ENCODE results near the gene GMFB. TPM values are rescaled to one million over a fixed set of nuclear protein-coding genes. Genes with fewer than 3 reads are reported as not detected.

GMFB gene
- total and polyA plus RNA-seq, 2 experiments from 2014 or later = 56.5 to 88.3 TPM

DNA sequence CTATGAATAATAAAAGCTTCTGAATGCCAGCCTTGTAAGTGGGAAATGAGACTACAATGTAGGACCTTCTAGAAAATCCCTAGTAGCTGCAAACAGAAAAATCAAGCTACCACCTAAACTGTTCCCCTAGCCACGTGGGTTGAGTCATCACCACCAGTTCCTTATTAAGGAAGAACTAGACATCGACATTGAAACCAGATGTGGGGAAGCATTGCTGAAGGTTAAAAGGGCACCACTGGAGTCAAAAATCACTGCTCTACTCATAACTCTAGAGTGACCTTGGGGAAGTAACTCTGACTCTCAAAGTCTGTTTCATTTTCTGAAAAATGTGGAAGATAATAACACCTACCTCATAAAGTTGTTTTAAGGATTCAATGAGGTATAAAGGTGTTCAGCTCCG is 38.2 kb downstream of the GMFB start:
- no peaks in the 10 kb centered on the region for H3K27me3 Mint-ChIP-seq (ENCODE audit: insufficient read depth, low read depth, poor library complexity)
- no peak overlapping the region for H3K27ac ChIP-seq (ENCODE audit: low read depth)
- H3F3A ChIP-seq (replicated peaks; ENCODE audit: low read depth) = no peaks in the 10 kb centered on the region
- H3K36me3 Mint-ChIP-seq (ENCODE audit: low read depth) = no peaks in the 10 kb centered on the region
- peak overlapping the region; percentile 86; the same call in 1 of the 2 replicates for H2AFZ ChIP-seq
- H3K4me3 Mint-ChIP-seq = no peak overlapping the region
- H3K36me3 ChIP-seq (ENCODE audit: insufficient read depth) = no peaks in the 10 kb centered on the region
- ATAC-seq (no peak), DNase-seq (ENCODE audit: low spot score) (no peak)
- H3K4me2 ChIP-seq = no peak overlapping the region
- H4K20me1 ChIP-seq (replicated peaks; ENCODE audit: insufficient read depth) = no peaks in the 10 kb centered on the region
- H3K9me3 Mint-ChIP-seq = no peaks in the 10 kb centered on the region
- H3K4me1 Mint-ChIP-seq = peaks cover 2% of the 10 kb centered on the region; the same call in 2 of the 3 replicates
- 0 out of 2 replicates have a peak, but pooled peaks cover 6% of the 10 kb centered on the region for H3K9me2 ChIP-seq (ENCODE audit: insufficient read depth)
- H3K27me3 ChIP-seq (ENCODE audit: insufficient read depth) = no peaks in the 10 kb centered on the region
- no peak for TF ChIP-seq NANOG (IDR thresholded peaks at IDR 0.05; ENCODE audit: borderline replicate concordance)
- no peak for TF ChIP-seq ZNF462 (CRISPR knock-in tag; IDR thresholded peaks at IDR 0.05)
- TF ChIP-seq, protein P1, sequence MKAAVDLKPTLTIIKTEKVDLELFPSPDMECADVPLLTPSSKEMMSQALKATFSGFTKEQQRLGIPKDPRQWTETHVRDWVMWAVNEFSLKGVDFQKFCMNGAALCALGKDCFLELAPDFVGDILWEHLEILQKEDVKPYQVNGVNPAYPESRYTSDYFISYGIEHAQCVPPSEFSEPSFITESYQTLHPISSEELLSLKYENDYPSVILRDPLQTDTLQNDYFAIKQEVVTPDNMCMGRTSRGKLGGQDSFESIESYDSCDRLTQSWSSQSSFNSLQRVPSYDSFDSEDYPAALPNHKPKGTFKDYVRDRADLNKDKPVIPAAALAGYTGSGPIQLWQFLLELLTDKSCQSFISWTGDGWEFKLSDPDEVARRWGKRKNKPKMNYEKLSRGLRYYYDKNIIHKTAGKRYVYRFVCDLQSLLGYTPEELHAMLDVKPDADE (IDR thresholded peaks at IDR 0.05) = no peak
- no peak for TF ChIP-seq EZH2phosphoT487 (IDR thresholded peaks at IDR 0.05; ENCODE audit: unreplicated experiment)
- TF ChIP-seq ZNF114 (CRISPR knock-in tag; IDR thresholded peaks at IDR 0.05) = no peak
- no peak for TF ChIP-seq POLR2AphosphoS5 (IDR thresholded peaks at IDR 0.05; ENCODE audit: low read depth)
- TF ChIP-seq ZNF331 (CRISPR knock-in tag; IDR thresholded peaks at IDR 0.05; ENCODE audit: low read depth) = no peak
- no peak for TF ChIP-seq REST (IDR thresholded peaks at IDR 0.05; ENCODE audit: unreplicated experiment)
- no peak for TF ChIP-seq EZH2 (IDR thresholded peaks at IDR 0.05; ENCODE audit: low read depth, unreplicated experiment)
- TF ChIP-seq STAT1 (IDR thresholded peaks at IDR 0.05; ENCODE audit: unreplicated experiment) = no peak
- no peak for TF ChIP-seq CREB1 (CRISPR knock-in tag; IDR thresholded peaks at IDR 0.05; ENCODE audit: low read depth)
- TF ChIP-seq JUNB (IDR thresholded peaks at IDR 0.05; ENCODE audit: unreplicated experiment) = no peak
- TF ChIP-seq, protein P2, sequence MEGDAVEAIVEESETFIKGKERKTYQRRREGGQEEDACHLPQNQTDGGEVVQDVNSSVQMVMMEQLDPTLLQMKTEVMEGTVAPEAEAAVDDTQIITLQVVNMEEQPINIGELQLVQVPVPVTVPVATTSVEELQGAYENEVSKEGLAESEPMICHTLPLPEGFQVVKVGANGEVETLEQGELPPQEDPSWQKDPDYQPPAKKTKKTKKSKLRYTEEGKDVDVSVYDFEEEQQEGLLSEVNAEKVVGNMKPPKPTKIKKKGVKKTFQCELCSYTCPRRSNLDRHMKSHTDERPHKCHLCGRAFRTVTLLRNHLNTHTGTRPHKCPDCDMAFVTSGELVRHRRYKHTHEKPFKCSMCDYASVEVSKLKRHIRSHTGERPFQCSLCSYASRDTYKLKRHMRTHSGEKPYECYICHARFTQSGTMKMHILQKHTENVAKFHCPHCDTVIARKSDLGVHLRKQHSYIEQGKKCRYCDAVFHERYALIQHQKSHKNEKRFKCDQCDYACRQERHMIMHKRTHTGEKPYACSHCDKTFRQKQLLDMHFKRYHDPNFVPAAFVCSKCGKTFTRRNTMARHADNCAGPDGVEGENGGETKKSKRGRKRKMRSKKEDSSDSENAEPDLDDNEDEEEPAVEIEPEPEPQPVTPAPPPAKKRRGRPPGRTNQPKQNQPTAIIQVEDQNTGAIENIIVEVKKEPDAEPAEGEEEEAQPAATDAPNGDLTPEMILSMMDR (conservative IDR thresholded peaks at IDR 0.05; ENCODE audit: low read depth in 2 of 2) = no peak
- no peaks in the 10 kb centered on the region for H3K79me2 ChIP-seq (replicated peaks; ENCODE audit: insufficient read depth)
- no peaks in the 10 kb centered on the region for H3K4me1 ChIP-seq (ENCODE audit: insufficient read depth)
- no peak overlapping the region for H3K4me3 ChIP-seq
- no peak overlapping the region for H3K27ac Mint-ChIP-seq

Data from GM23338 (cell line).